ENCODE measurements around the gene PANK3.
"Not testable (repeated sequence)": the region's sequence is repeated elsewhere in the genome, so short reads cannot be mapped to it uniquely, and the experiment has no call there.

Gene PANK3

DNA sequence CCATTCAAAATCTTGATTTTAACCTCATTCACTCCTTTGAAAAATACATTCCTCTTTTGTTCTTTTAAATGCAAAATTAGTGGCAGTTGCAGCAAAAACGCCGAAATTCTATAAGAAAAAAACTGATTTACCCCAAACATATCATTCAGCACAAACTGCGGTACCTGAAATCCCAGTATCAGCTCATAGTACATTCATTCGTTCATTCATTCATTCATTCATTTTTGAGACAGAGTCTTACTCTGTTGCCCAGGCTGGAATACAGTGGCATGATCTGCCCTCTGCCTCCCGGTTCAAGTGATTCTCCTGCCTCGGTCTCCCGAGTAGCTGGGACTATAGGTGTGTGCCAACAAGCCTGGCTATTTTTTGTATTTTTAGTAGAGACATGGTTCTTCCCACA, 29.6 kb downstream of the PANK3 start:
- DNase-seq: no peak

DNA sequence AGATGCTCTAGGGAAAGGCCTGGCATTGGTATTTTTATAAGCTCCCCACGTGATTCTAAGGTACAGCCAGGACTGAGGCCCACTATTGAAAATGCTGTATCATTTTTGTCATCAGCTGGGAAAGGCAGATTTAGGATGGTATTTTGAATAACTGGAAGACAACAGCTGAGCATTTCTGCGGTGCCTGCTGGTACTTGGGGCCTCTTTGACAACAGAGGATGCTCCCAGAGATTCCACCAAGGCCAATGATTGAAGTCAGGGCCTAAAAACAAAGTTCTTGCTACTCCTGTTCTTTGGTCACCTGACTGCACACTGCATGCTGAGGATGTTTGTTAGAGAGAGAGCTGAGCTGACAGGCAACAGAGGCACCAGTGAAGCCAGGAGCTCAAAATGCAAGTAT, 42.0 kb downstream of the PANK3 start:
- DNase-seq: no peak

DNA sequence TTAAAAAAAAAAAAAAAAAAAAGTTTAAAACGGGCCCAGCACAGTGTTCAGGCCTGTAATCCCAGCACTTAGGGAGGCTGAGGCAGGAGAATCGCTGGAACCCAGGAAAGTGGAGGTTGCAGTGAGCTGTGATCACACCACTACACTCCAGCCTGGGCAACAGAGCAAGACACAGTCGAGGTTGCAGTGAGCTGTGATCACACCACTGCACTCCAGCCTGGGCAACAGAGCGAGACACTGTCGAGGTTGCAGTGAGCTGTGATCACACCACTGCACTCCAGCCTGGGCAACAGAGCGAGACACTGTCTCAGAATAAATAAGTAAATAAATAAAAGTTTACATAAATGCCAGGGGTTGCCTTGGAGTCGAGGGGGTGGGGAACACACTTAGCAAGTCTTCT, 44.8 kb downstream of the PANK3 start:
- not testable (repeated sequence) for DNase-seq

DNA sequence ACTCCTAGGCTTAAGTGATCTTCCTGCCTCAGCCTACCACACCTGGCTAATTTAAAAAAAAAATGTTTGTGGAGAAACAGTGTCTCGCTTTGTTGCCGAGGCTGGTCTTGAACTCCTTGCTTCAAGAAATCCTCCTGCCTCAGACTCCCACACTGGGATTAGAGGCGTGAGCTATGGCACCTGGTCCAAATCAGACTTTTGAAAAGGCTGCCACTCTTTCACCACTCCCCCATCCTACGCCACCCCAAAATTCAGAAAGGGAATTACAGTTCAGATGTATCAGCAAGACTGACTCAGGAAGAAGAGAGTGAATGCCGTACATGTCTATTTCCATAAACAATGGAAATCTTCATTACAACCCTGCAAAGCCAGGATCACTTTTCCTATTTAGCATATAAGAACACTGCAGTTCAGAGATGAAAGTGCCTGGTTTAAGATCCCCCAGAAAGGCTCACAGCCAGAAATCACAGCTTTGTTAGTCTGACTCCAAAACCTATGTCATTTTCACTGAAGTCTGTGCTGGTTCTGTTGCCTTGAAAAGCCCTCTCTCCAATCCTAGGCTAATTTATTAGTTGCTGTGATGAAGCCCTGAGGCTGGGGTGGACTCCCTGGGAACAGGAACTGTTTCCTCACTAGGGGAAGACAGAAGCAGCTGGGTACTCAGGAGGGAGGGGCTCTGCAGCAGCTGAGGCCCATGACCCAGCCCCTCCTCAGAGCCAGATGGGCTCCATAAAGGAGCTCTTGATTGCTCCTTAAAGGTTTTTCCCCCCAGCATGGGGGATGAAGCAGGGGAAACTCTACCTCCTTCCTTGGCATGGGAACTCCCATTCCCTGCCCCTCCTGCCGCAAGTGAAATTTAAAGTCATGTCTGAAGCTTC, 46.9 kb downstream of the PANK3 start:
- DNase-seq: peak; percentile 92

DNA sequence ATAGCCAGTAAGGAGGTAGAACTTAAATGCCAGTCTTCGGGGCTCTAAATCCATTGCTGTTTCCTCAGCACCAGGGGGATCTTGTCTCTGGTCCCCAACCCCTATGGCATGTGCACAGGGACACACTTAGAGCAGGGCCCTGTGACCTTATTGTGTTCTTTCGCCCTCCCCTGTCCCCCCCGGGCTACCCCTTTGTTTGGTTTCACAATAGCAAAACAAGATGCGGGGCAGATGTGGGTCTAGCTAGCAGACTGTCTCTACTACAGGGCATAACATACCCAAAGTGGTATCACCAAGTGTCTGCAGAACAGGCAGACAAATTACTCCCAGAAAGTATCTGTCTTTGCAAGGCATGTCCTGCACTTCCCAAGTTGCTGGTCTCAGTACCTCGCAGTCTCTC, 48.0 kb downstream of the PANK3 start:
- no peak for DNase-seq

DNA sequence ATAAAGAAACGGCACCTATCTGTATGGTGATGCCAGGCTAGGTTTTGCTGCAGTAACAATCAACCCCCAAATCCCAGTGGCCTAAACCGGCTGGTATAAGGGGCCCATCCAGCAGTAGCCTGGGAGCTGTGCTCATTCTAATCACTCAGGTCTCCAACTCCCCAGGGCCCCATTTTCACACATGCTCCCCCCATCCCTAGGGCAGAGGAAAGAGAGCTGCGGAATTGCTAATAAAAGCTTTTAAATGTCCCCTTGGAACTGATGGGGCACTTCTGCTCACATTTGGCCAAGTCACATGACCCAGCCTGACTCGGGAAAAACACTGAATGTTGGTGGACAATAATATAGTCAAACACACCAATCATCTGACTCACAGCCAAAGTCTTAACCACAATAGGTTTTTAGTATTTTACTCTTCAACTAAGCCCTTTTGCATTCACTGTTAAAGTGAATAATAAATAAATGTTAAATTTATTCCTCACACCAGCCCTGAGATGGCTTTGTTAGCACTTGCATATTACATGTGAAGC, 48.5 kb downstream of the PANK3 start:
- no peak for DNase-seq

DNA sequence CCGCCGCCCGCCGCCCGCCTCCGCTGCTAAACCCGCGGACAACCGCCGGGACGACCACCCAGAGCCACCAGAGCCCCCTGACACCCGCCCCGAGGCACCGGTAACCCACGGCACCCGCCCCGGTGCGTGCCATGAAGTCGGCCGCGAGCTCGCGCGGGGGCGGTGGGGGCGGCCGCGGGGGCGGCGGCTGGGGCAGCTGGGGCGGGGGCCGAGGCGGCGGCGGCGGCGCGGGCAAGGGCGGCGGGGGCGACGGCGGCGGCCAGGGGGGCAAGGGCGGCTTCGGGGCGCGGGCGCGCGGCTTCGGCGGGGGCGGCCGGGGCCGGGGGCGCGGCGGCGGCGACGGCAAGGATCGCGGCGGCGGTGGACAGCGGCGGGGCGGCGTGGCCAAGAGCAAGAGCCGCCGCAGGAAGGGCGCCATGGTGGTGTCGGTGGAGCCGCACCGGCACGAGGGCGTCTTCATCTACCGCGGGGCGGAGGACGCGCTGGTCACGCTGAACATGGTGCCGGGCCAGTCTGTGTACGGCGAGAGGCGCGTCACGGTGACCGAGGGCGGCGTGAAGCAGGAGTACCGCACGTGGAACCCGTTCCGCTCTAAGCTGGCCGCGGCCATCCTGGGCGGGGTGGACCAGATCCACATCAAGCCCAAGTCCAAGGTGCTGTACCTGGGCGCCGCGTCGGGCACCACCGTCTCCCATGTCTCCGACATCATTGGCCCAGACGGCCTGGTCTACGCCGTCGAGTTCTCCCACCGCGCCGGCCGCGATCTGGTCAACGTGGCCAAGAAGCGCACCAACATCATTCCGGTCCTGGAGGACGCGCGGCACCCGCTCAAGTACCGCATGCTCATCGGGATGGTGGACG, 49.6 kb downstream of the PANK3 start:
- peak; percentile 46 for DNase-seq

DNA sequence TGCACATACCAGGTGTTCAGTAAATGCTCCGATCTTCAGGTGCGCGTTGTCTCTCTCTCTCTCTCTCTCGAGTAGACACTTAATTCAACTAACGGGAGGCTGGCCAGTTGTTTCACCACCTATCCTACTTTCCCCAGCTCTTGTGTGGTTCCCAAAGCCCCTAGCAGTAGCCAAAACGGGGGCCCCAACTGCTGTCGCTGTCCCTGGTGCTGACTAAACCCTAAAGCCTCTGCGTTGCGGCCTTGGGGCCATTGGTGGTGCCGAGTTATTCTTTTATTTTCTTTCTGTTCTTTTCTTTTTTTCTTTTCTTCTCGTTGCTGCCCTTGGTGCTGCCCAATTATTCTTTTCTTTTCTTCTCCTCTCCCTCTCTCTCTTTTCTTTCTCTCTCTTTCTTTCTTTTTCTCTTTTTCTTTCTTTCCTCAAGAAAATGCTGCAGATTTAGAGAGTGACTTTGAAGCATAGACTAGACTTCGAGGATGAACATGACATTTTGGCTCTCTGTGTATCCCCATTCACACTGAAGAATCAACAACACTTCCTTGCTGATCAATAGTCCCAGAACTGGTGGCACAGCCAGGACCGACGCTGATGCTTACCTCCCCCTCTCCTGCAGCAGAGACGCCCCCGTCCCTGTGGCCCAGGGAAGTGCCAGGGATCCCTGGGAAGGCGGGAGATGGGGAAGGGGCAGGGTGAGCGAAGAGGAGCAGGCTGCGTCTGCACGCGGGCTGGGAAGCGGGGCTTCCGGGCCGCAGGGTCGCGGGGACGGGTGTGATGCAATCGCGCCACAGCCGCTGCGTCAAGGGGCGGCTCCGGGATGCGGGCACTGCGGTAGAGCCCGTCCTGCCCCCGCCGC, 50.4 kb downstream of the PANK3 start, which contains the start of gene FBLL1:
FBLL1 (plus strand) TSS at position 785 of the 853 bp plus-strand sequence. CDS start 200 bp downstream, outside the sequence.
- DNase-seq: peak; percentile 87

DNA sequence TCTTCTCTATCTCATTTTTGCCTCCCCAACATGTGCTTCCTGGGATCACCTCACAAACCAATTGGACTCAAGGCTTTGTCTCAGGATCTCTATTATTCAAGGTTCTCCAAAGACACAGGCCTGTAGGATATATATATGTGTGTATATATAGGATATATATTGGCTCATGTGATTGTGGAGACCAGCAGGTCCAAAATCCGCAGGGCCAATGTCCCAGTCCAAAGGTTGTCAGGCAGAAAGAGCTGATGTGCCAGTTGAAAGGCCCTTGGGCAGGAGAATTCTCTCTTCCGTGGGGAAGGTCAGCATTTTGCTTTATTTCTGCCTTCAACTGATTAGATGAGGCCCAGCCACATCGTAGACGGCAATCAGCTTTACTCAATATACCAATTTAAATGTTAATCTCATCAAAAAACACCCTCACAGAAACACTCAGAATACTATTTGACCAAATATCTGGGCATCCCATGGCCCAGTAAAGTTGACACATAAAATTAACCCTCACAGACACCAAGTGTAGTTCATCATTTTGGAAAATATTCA, 51.3 kb downstream of the PANK3 start:
- DNase-seq: no peak

DNA sequence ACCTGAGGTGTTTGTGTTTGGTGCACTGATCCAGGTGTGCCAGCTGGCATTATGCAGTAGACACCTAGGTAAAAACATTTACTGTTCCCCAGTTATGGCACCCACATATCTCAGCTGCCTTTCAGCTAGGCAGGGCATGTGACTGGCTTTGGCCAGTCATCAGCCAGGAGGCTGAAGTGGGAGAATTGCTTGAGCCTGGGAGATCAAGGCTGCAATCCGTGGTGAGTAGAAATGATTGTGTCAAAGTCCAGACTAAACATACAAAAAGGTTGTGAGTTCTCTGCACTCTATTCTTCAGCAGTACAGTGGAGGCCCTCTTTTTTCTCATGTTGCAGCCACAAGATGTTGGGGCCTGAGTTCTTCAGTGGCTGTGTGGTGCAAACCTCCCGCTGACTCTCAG, 53.3 kb downstream of the PANK3 start:
- no peak for DNase-seq

DNA sequence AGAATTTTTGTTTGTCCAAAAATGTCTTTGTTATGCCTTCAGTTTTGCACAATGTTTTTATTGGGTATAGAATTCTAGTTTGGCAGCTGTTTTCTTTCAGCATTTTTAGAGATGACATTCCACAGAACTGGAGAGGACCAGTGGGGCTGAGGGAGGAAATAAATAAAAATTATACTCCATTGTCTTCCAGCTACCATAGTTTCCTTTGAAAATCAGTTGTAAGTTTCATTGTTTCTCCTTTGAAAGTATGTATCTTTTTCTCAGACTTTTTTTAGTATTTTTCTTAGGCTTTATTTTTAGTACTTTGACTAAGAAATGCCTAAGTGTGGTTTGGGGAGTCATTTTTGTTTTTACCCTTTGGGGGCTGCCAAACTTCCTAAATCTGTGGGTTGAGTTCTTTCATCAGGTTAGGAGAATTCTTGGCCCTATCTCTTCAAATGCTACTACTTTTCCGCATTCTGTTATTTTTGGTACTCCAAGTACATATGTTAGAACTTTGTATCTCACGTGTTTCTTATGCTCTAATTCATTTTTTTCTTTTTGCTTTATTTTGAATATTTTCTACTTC, 65.2 kb downstream of the PANK3 start:
- no peak for DNase-seq

DNA sequence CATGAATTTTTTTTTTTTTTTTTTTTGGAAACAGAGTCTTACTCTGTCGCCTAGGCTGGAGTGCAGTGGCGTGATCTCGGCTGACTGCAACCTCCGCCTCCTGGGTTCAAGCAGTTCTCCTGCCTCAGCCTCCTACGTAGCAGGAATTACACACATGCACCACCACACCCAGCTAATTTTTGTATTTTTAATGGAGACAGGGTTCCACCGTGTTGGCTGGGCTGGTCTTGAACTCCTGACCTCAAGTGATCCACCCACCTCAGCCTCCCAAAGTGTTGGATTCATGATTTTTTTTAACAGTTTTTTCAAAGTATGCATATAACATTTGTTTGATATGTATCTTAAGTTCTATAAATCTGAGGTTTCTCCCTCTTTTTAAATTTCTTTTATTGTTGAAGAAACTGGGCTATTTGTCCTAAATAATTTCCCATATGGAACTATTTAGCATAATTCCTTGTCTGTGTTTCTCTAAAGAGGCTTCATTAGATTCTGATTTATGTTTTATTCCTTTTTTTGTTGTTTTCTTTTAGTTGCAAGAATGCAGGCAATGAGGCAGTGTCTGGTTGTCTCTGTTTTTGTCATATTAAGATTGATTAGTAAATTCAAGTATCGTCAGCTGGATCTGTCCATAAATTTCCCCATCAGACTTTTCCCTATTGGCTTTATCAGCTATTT, 76.5 kb downstream of the PANK3 start:
- DNase-seq: no peak
